H1 (cell line): ENCODE results near the gene CMSS1. TPM values are rescaled to one million over a fixed set of nuclear protein-coding genes. Genes with fewer than 3 reads are reported as not detected.

Source experiments
- CTCF ChIA-PET: fragments of 300-600 bp; sonication (Branson Sonifier 250); formaldehyde crosslinking; loops from one replicate; lab custom pipeline; 2021; ENCODE audit not compliant: partially characterized antibody; lab: Charles Lee
- POLR2A ChIA-PET: fragments of 300-600 bp; sonication (Branson Sonifier 250); formaldehyde crosslinking; loops from one replicate; lab custom pipeline; 2021; ENCODE audit warnings: inconsistent platforms; ENCODE audit not compliant: partially characterized antibody; lab: Charles Lee
- DNase-seq, 2 experiments: peaks; one replicate each; pipeline versions ENCODE4 v3.0.0 to v3.0.0-alpha.2; 2010 to 2022; ENCODE audit warnings: low spot score in 2 of 2, low read depth in 1 of 2, mixed read lengths in 1 of 2
- FAIRE-seq: peaks from 2 replicates; lab custom pipeline; 2011; peaks lifted over from hg19 to GRCh38; lab: Jason Lieb, UNC
- H2AFZ ChIP-seq: 2 replicates; pipeline ENCODE4 v1.8.1; 2012; ENCODE audit warnings: low read length, inconsistent platforms
- H2AK5ac ChIP-seq: 2 replicates; pipeline ENCODE4 v1.6.1; 2013; ENCODE audit warnings: low read depth, low read length
- H2BK120ac ChIP-seq: replicated peaks from 2 replicates; pipeline ENCODE3; 2013; ENCODE audit warnings: low read depth, low read length, inconsistent platforms
- H2BK12ac ChIP-seq: 2 replicates; pipeline ENCODE4 v1.6.1; 2013; ENCODE audit warnings: low read depth, low read length
- H2BK15ac ChIP-seq: 2 replicates; pipeline ENCODE4 v1.6.1; 2013; ENCODE audit warnings: low read length
- H2BK20ac ChIP-seq: 2 replicates; pipeline ENCODE4 v1.6.1; 2013; ENCODE audit warnings: low read length
- H2BK5ac ChIP-seq: 2 replicates; pipeline ENCODE4 v1.6.1; 2013; ENCODE audit warnings: low read depth, low read length
- H3K14ac ChIP-seq: 2 replicates; pipeline ENCODE4 v1.6.1; 2013; ENCODE audit warnings: inconsistent platforms; ENCODE audit not compliant: insufficient read length
- H3K18ac ChIP-seq: 2 replicates; pipeline ENCODE4 v1.6.1; 2013; ENCODE audit warnings: low read length; ENCODE audit errors: extremely low read depth
- H3K23ac ChIP-seq: 2 replicates; pipeline ENCODE4 v1.6.1; 2013; ENCODE audit warnings: inconsistent platforms; ENCODE audit not compliant: insufficient read length
- H3K23me2 ChIP-seq: 2 replicates; pipeline ENCODE4 v1.6.1; 2013; ENCODE audit warnings: low read depth, low read length
- H3K27ac ChIP-seq: 2 replicates; pipeline ENCODE4 v1.6.1; 2011; ENCODE audit warnings: low read depth, low read length, inconsistent platforms
- H3K27me3 ChIP-seq, 4 experiments: replicated peaks in 1 of 4; 1 replicate in 1 of 4; 2 replicates in 3 of 4; pipeline versions ENCODE4 v1.6.1 to v1.8.1; 2011 to 2013; ENCODE audit warnings: low read length in 3 of 4, mild to moderate bottlenecking in 3 of 4, inconsistent platforms in 2 of 4, mixed read lengths in 2 of 4, moderate library complexity in 1 of 4; ENCODE audit not compliant: control insufficient read depth in 3 of 4, insufficient read depth in 3 of 4; ENCODE audit errors: extremely low read depth in 1 of 4
- H3K36me3 ChIP-seq, 4 experiments: 2 replicates each; pipeline versions ENCODE4 v1.6.1 to v1.8.1; 2011 to 2013; ENCODE audit warnings: mild to moderate bottlenecking in 4 of 4, low read length in 3 of 4, moderate library complexity in 2 of 4, control low read depth in 1 of 4, inconsistent platforms in 1 of 4; ENCODE audit not compliant: insufficient read depth in 4 of 4, control insufficient read depth in 2 of 4
- H3K4ac ChIP-seq: replicated peaks from 2 replicates; pipeline ENCODE3; 2013; ENCODE audit warnings: low read length, low read depth, mixed read lengths, inconsistent platforms; ENCODE audit not compliant: insufficient read length
- H3K4me1 ChIP-seq, 4 experiments: replicated peaks in 1 of 4; 1 replicate in 1 of 4; 2 replicates in 3 of 4; pipeline versions ENCODE4 v1.6.1 to v1.8.1; 2011 to 2013; ENCODE audit warnings: low read length in 3 of 4, inconsistent platforms in 2 of 4, mixed read lengths in 1 of 4; ENCODE audit not compliant: insufficient read depth in 4 of 4, control insufficient read depth in 3 of 4
- H3K4me2 ChIP-seq, 2 experiments: 2 replicates each; pipeline versions ENCODE4 v1.6.1 to v1.8.1; 2011 to 2013; ENCODE audit warnings: low read depth in 2 of 2, low read length in 2 of 2, control low read depth in 1 of 2, inconsistent platforms in 1 of 2, mild to moderate bottlenecking in 1 of 2; ENCODE audit not compliant: insufficient read depth in 1 of 2
- H3K4me3 ChIP-seq, 4 experiments: fragments of 200-600, 300-600 bp in 1 of 4; sonication (generic), shearing (Covaris generic), sonication (Bioruptor Twin) in 1 of 4; 2 replicates each; pipeline versions ENCODE4 v1.5.1 to v1.8.1; 2011 to 2016; ENCODE audit warnings: low read length in 4 of 4, low read depth in 3 of 4, control low read depth in 2 of 4, inconsistent platforms in 2 of 4, mild to moderate bottlenecking in 2 of 4, mixed read lengths in 1 of 4, moderate library complexity in 1 of 4; ENCODE audit not compliant: insufficient read depth in 2 of 4; ENCODE audit errors: extremely low read depth in 1 of 4
- H3K56ac ChIP-seq: replicated peaks from 2 replicates; pipeline ENCODE3; 2013; ENCODE audit warnings: low read depth, mild to moderate bottlenecking, mixed read lengths, low read length, inconsistent platforms; ENCODE audit not compliant: insufficient read length
- H3K79me1 ChIP-seq: 2 replicates; pipeline ENCODE4 v1.6.1; 2013; ENCODE audit warnings: low read depth, low read length, control low read depth
- H3K79me2 ChIP-seq, 2 experiments: 2 replicates each; pipeline versions ENCODE4 v1.6.1 to v1.8.1; 2012 to 2013; ENCODE audit warnings: low read length in 2 of 2, mild to moderate bottlenecking in 2 of 2, inconsistent platforms in 1 of 2; ENCODE audit not compliant: insufficient read depth in 2 of 2, control insufficient read depth in 1 of 2
- H3K9ac ChIP-seq, 4 experiments: replicated peaks in 1 of 4; 1 replicate in 1 of 4; 2 replicates in 3 of 4; pipeline versions ENCODE4 v1.6.1 to v1.8.1; 2011 to 2013; ENCODE audit warnings: low read depth in 3 of 4, low read length in 3 of 4, control low read depth in 2 of 4, mild to moderate bottlenecking in 2 of 4, moderate library complexity in 2 of 4, inconsistent platforms in 1 of 4; ENCODE audit errors: extremely low read depth in 1 of 4
- H3K9me3 ChIP-seq, 2 experiments: 2 replicates each; pipeline versions ENCODE4 v1.6.1 to v1.8.1; 2012 to 2013; ENCODE audit warnings: mild to moderate bottlenecking in 2 of 2, moderate library complexity in 2 of 2, control low read depth in 1 of 2, inconsistent platforms in 1 of 2, low read depth in 1 of 2, low read length in 1 of 2, mixed read lengths in 1 of 2; ENCODE audit not compliant: insufficient read depth in 2 of 2
- H4K20me1 ChIP-seq, 2 experiments: replicated peaks in 1 of 2; 2 replicates each; pipeline versions ENCODE3 to v1.8.1; 2011 to 2013; ENCODE audit warnings: inconsistent platforms in 2 of 2, low read length in 2 of 2, mild to moderate bottlenecking in 1 of 2; ENCODE audit not compliant: insufficient read depth in 2 of 2, control insufficient read depth in 1 of 2
- H4K5ac ChIP-seq: 2 replicates; pipeline ENCODE4 v1.6.1; 2013; ENCODE audit warnings: low read length, low read depth, mixed read lengths, inconsistent platforms; ENCODE audit not compliant: insufficient read length
- H4K8ac ChIP-seq: 2 replicates; pipeline ENCODE4 v1.8.0; 2013; ENCODE audit warnings: mild to moderate bottlenecking, moderate library complexity, low read length, inconsistent platforms; ENCODE audit not compliant: insufficient read depth; ENCODE audit errors: extremely low read depth
- H4K91ac ChIP-seq: replicated peaks from 2 replicates; pipeline ENCODE3; 2013; ENCODE audit warnings: low read length, mixed read lengths, inconsistent platforms; ENCODE audit not compliant: insufficient read length
- ASH2L ChIP-seq: fragments of 200-600, 300-600 bp; sonication (generic); IDR thresholded peaks from one replicate; pipeline ENCODE4 v1.7.1; 2017; ENCODE audit warnings: low read length
- CREB1 ChIP-seq: IDR thresholded peaks from 2 replicates; pipeline ENCODE4 v1.6.1; 2012; ENCODE audit warnings: inconsistent platforms
- CTCF ChIP-seq, 3 experiments: IDR thresholded peaks; 1 replicate in 2 of 3; 2 replicates in 1 of 3; pipeline versions ENCODE4 v1.5.1 to v1.6.1; 2011; ENCODE audit warnings: low read length in 3 of 3, mild to moderate bottlenecking in 3 of 3, inconsistent platforms in 2 of 3, low read depth in 1 of 3, moderate library complexity in 1 of 3; ENCODE audit not compliant: insufficient read depth in 1 of 3; ENCODE audit errors: control extremely low read depth in 1 of 3
- EP300 ChIP-seq, 2 experiments: IDR thresholded peaks; 1 replicate in 1 of 2; 2 replicates in 1 of 2; pipeline ENCODE4 v1.6.1; 2011 to 2012; ENCODE audit warnings: low read depth in 2 of 2, low read length in 2 of 2, mild to moderate bottlenecking in 2 of 2, borderline replicate concordance in 1 of 2, inconsistent platforms in 1 of 2, moderate library complexity in 1 of 2
- KDM1A ChIP-seq: fragments of 200-600, 300-600 bp; sonication (generic); IDR thresholded peaks from 2 replicates; pipeline ENCODE4 v1.7.1; 2016; ENCODE audit warnings: mild to moderate bottlenecking, low read length, borderline replicate concordance
- KDM4A ChIP-seq: IDR thresholded peaks from one replicate; pipeline ENCODE4 v1.7.1; 2012; ENCODE audit warnings: low read depth, mild to moderate bottlenecking, moderate library complexity, low read length, inconsistent platforms; ENCODE audit not compliant: severe bottlenecking
- SIX5 ChIP-seq: IDR thresholded peaks from 2 replicates; pipeline ENCODE4 v1.6.1; 2011; ENCODE audit warnings: mild to moderate bottlenecking, low read depth, low read length
- TBP ChIP-seq: IDR thresholded peaks from 2 replicates; pipeline ENCODE4 v1.6.1; 2011; ENCODE audit warnings: low read depth, low read length, improper control_type of control experiment
- TEAD4 ChIP-seq: IDR thresholded peaks from 2 replicates; pipeline ENCODE4 v1.6.1; 2012; ENCODE audit warnings: low read depth, low read length, inconsistent platforms, mixed read lengths
- WGBS, 2 experiments: shearing (Covaris generic) in 1 of 2; methylation state at CpG; one replicate each; pipeline versions ENCODE4 v1.1.6 to v1.1.7; 2013 to 2015; ENCODE audit warnings: low lambda C conversion rate in 2 of 2, mixed read lengths in 2 of 2, inconsistent platforms in 1 of 2, low coverage in 1 of 2, missing lambda C conversion rate in 1 of 2; ENCODE audit not compliant: insufficient replicate concordance in 2 of 2, insufficient coverage in 1 of 2, insufficient read length in 1 of 2; ENCODE audit errors: extremely low coverage in 1 of 2, missing lambda C conversion rate in 1 of 2; 5-methylcytosine and 5-hydroxymethylcytosine counted together
- polyA plus RNA-seq, 7 experiments: library from polyadenylated mRNA; depleted of rRNA in 3 of 7; stranded (reverse) in 5 of 7; unstranded in 2 of 7; fragments of >200 nt in 5 of 7; fragments of 200-250 nt in 2 of 7; gene quantifications; 1 replicate in 5 of 7; 2 replicates in 1 of 7; 4 replicates in 1 of 7; pipeline versions ENCODE4 v1.2.1 to v1.2.3, GENCODE V29; 2011 to 2013; ENCODE audit warnings: missing spikeins in 2 of 7, mixed read lengths in 2 of 7
- total RNA-seq: library from RNA; stranded (reverse); fragmentation: NEBNext Ultra II Directional; extraction: Animal tissue kit (Norgen Biotek cat#: 25700); gene quantifications from 2 replicates; pipeline ENCODE4 v1.2.1, GENCODE V29; 2021

The CMSS1 gene
- total and polyA plus RNA-seq, 2 of the 8 experiments (the other 6 are each of a cell fraction or from before 2014, with no cell fraction given): 15.2 to 75.1 TPM

DNA sequence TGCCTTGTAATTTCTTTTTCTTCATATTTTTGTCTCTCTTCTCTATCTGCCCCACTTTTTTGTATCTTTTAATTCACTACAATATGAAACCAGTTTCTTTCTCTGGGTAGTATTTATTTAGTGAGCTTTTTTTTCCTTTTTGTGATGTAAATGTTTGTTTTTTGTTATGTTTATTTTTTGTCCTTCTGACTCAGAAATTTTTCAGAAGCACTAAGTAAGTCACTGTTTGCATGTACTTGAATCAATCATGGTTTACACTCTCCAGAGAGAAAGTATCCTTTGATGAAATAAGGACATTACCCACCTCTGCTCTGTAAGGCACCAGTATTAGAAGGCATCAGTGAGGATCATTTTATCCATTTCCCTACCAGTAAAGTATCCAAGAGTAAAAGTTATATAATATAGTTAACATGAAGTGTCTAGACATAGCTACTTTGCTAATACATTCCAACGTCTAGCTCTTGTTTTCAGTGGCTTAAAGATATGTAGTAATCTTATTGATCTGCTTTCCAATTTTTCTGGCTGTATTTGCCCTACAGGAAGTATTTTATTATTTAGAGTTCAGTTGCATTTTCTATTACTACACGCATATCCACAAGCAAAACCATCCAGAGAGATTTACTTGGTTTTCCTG lies 271.2 kb downstream of the CMSS1 start:
- H3K4ac ChIP-seq: no peak overlapping the region
- no peak overlapping the region for H4K5ac ChIP-seq
- WGBS, 2 experiments: 79% methylated on average over 2 of the region's 2 CpGs; no CpG with 5 or more reads in 1 of the 2 experiments
- H2BK120ac ChIP-seq: no peak overlapping the region
- no peaks in the 10 kb centered on the region for H3K79me1 ChIP-seq
- no peaks in the 10 kb centered on the region for H3K9me3 ChIP-seq
- no peaks in the 10 kb centered on the region for H4K20me1 ChIP-seq
- H3K14ac ChIP-seq: no peak overlapping the region
- H3K4me3 ChIP-seq: no peak overlapping the region
- no peak overlapping the region for H2AK5ac ChIP-seq
- H2BK5ac ChIP-seq: no peak overlapping the region
- no peak overlapping the region for H4K91ac ChIP-seq
- H3K79me2 ChIP-seq: no peaks in the 10 kb centered on the region
- H3K27me3 ChIP-seq: no peaks in the 10 kb centered on the region
- no peak overlapping the region for H2BK20ac ChIP-seq
- H3K9ac ChIP-seq: no peak overlapping the region
- no peaks in the 10 kb centered on the region for H3K36me3 ChIP-seq
- H3K27ac ChIP-seq: no peak overlapping the region
- peak overlapping the region in 1 of 2 experiments; percentile 9; a peak in 1 of 4 replicates for H3K4me2 ChIP-seq
- no peak overlapping the region for H3K23ac ChIP-seq
- no peak overlapping the region for H4K8ac ChIP-seq
- no peak overlapping the region for H2BK15ac ChIP-seq
- H3K18ac ChIP-seq: no peak overlapping the region
- H2AFZ ChIP-seq: no peak overlapping the region
- no peak overlapping the region for H2BK12ac ChIP-seq
- ChIA-PET POLR2A (interaction anchor here (0.6 to 1.3 kb wide), 2 partner anchors 257 to 271 kb away, joined by 3 to 4 read pairs; partner anchors contain the start of gene CMSS1), CTCF (interaction anchor here (0.6 to 3.4 kb wide), 13 partner anchors 9 to 257 kb away, joined by 3 to 21 read pairs (median 6); no protein-coding TSS in a partner anchor)
- H3K23me2 ChIP-seq: no peaks in the 10 kb centered on the region
- DNase-seq (no peak), FAIRE-seq (no peak)
- no peak overlapping the region for H3K56ac ChIP-seq
- H3K4me1 ChIP-seq: peaks cover 0 to 7% (median 3%) of the 10 kb centered on the region in 4 experiments; a peak in 5 of 7 replicates
- no peak for TF ChIP-seq CREB1
- TF ChIP-seq CTCF (IDR thresholded peaks at IDR 0.05; ENCODE audit: control extremely low read depth in 1 of 3, insufficient read depth in 1 of 3, low read depth in 1 of 3, low read length in 3 of 3): no peak
- TF ChIP-seq TEAD4: no peak
- no peak for TF ChIP-seq SIX5
- no peak for TF ChIP-seq KDM4A
- no peak for TF ChIP-seq KDM1A
- TF ChIP-seq ASH2L: no peak
- no peak for TF ChIP-seq TBP
- no peak for TF ChIP-seq EP300 (IDR thresholded peaks at IDR 0.05; ENCODE audit: borderline replicate concordance in 1 of 2, low read depth in 2 of 2, low read length in 2 of 2)
